GM12878 (cell line): ENCODE data around the gene ALOX12. TPM values are rescaled to one million over a fixed set of nuclear protein-coding genes. Genes with fewer than 3 reads are reported as not detected.

Experiments used
- ATAC-seq: fragments of 200-7000 bp; cut with Tn5 transposase; 3 replicates; pipeline ENCODE4 v1.9.1; 2020; ENCODE audit warnings: mild to moderate bottlenecking, moderate library complexity
- BruUV-seq: library from RNA; stranded (reverse); fragments of 400-500 nt; replicated peaks from 2 replicates; lab custom pipeline; 2021; lab: Mats Ljungman, UMichigan
- CTCF ChIA-PET: fragments of 300-600 bp; sonication (Branson Sonifier 250); formaldehyde crosslinking; extraction: SDS; loops from one replicate; lab custom pipeline; 2021; ENCODE audit warnings: inconsistent platforms; lab: Yijun Ruan, JAX
- POLR2A ChIA-PET: fragments of 350-600 bp; formaldehyde crosslinking; extraction: SDS; loops from one replicate; lab custom pipeline; 2021; ENCODE audit warnings: inconsistent platforms; lab: Charles Lee
- RAD21 ChIA-PET: fragments of 300-600 bp; sonication (Branson Sonifier 250); formaldehyde crosslinking; loops from one replicate; lab custom pipeline; 2023; ENCODE audit warnings: antibody characterized with exemption; ENCODE audit not compliant: unreplicated experiment; lab: Charles Lee
- SMC1A ChIA-PET: fragments of 300-600 bp; sonication (Branson Sonifier 250); formaldehyde crosslinking; loops from one replicate; lab custom pipeline; 2023; ENCODE audit not compliant: unreplicated experiment, uncharacterized antibody; lab: Charles Lee
- DNase-seq: peaks from one replicate; pipeline ENCODE4 v3.0.0-alpha.2; 2011; ENCODE audit warnings: low read depth, low spot score
- FAIRE-seq: peaks from 3 replicates; lab custom pipeline; 2011; peaks lifted over from hg19 to GRCh38; lab: Jason Lieb, UNC
- H2AFZ ChIP-seq: 2 replicates; pipeline ENCODE4 v1.6.0; 2011; ENCODE audit warnings: low read depth, low read length, control low read depth; ENCODE audit not compliant: control insufficient read depth
- H3K27ac ChIP-seq: 2 replicates; pipeline ENCODE4 v1.5.1; 2011; ENCODE audit warnings: control low read depth; ENCODE audit not compliant: control insufficient read depth, insufficient read depth
- H3K27me3 ChIP-seq, 2 experiments: replicated peaks in 1 of 2; 2 replicates each; pipeline versions ENCODE4 v1.6.0 to v1.6.1; 2011; ENCODE audit warnings: low read length in 1 of 2; ENCODE audit not compliant: control insufficient read depth in 2 of 2, insufficient read depth in 2 of 2
- H3K36me3 ChIP-seq, 2 experiments: 2 replicates each; pipeline ENCODE4 v1.5.1; 2011; ENCODE audit warnings: low read length in 1 of 2; ENCODE audit not compliant: control insufficient read depth in 2 of 2, insufficient read depth in 2 of 2
- H3K4me1 ChIP-seq: 2 replicates; pipeline ENCODE4 v1.6.1; 2011; ENCODE audit warnings: mild to moderate bottlenecking, low read length, moderate library complexity, mixed read lengths; ENCODE audit not compliant: control insufficient read depth, insufficient read depth
- H3K4me2 ChIP-seq: 2 replicates; pipeline ENCODE4 v1.6.0; 2011; ENCODE audit warnings: control low read depth; ENCODE audit not compliant: control insufficient read depth, insufficient read depth
- H3K4me3 ChIP-seq: fragments of 200-600 bp; sonication (generic); 2 replicates; pipeline ENCODE4 v1.5.1; 2016
- H3K79me2 ChIP-seq: 2 replicates; pipeline ENCODE4 v1.6.0; 2011; ENCODE audit warnings: low read length; ENCODE audit not compliant: control insufficient read depth, insufficient read depth
- H3K9ac ChIP-seq: 2 replicates; pipeline ENCODE4 v1.8.0; 2011; ENCODE audit warnings: low read length, control low read depth, mixed read lengths; ENCODE audit not compliant: control insufficient read depth, insufficient read depth
- H3K9me3 ChIP-seq: replicated peaks from 3 replicates; pipeline ENCODE4 v1.5.1; 2011; ENCODE audit warnings: mild to moderate bottlenecking, low read length; ENCODE audit not compliant: control insufficient read depth, insufficient read depth
- H4K20me1 ChIP-seq: 2 replicates; pipeline ENCODE4 v1.6.0; 2011; ENCODE audit not compliant: control insufficient read depth, insufficient read depth
- BACH1 ChIP-seq: fragments of 450-650 bp; IDR thresholded peaks from 2 replicates; pipeline ENCODE4 v1.6.1; 2017; ENCODE audit warnings: mild to moderate bottlenecking, borderline replicate concordance
- CBFB ChIP-seq: IDR thresholded peaks from 2 replicates; pipeline ENCODE4 v1.6.1; 2016; ENCODE audit warnings: antibody characterized with exemption, low read depth
- MEF2A ChIP-seq: IDR thresholded peaks from 2 replicates; pipeline ENCODE4 v1.6.1; 2011; ENCODE audit warnings: low read depth, mild to moderate bottlenecking, low read length, moderate library complexity; ENCODE audit not compliant: insufficient read depth
- NFIC ChIP-seq: IDR thresholded peaks from 2 replicates; pipeline ENCODE4 v1.6.1; 2012; ENCODE audit warnings: low read depth, mild to moderate bottlenecking, inconsistent platforms, low read length, moderate library complexity
- PAX8 ChIP-seq: fragments of 450-650 bp; IDR thresholded peaks from 2 replicates; pipeline ENCODE4 v1.6.1; 2017; ENCODE audit warnings: mild to moderate bottlenecking, moderate library complexity
- SREBF2 ChIP-seq: IDR thresholded peaks from 2 replicates; pipeline ENCODE4 v1.6.1; 2012; ENCODE audit warnings: mild to moderate bottlenecking, low read length
- ZNF274 ChIP-seq: IDR thresholded peaks from one replicate; pipeline ENCODE4 v1.8.0; 2011; ENCODE audit not compliant: insufficient read length, insufficient read depth
- WGBS: methylation state at CpG from one replicate; pipeline ENCODE4 v1.1.6; 2016; ENCODE audit warnings: low lambda C conversion rate; ENCODE audit not compliant: insufficient replicate concordance, insufficient coverage; ENCODE audit errors: missing lambda C conversion rate; 5-methylcytosine and 5-hydroxymethylcytosine counted together
- in situ Hi-C: fragments of 300-500 bp; cut with MboI; formaldehyde crosslinking; loops from 9 replicates; pipeline ENCODE4 v1.14.3; 2018; ENCODE audit warnings: mixed read lengths
- intact Hi-C: fragments of 100-400 bp; cut with micrococcal nuclease; formaldehyde crosslinking; loops from one replicate; pipeline ENCODE4 v1.14.2; 2022; ENCODE audit not compliant: unreplicated experiment
- polyA plus RNA-seq, 11 experiments: library from polyadenylated mRNA; depleted of rRNA in 4 of 11; unstranded in 6 of 11; stranded (reverse) in 5 of 11; fragments of >200 nt; fragmentation: Nextera tagmentation in 4 of 11; fragmentation: Illumina TruSeq in 1 of 11; extraction: Ambion mirVana in 4 of 11; extraction: Trizol in 1 of 11; gene quantifications; 1 replicate in 1 of 11; 2 replicates in 10 of 11; pipeline versions ENCODE4 v1.2.1 to v1.2.3, GENCODE V29; 2011 to 2016; ENCODE audit warnings: inconsistent platforms in 2 of 11, missing spikeins in 2 of 11, low read depth in 1 of 11
- total RNA-seq, 4 experiments: library from RNA; depleted of rRNA in 3 of 4; stranded (reverse); fragments of >200 nt in 3 of 4; fragmentation: Illumina TruSeq in 1 of 4; extraction: Trizol in 1 of 4; gene quantifications; 2 replicates each; pipeline versions ENCODE4 v1.2.1 to v1.2.3, GENCODE V29; 2013 to 2021
- TF ChIP-seq, protein P1 (sequence below): fragments of 450-650 bp; formaldehyde crosslinking; IDR thresholded peaks from 2 replicates; pipeline ENCODE4 v1.5.0; 2022; ENCODE audit warnings: mild to moderate bottlenecking, missing genetic modification characterization
- TF ChIP-seq, protein P2 (sequence below): fragments of 450-650 bp; formaldehyde crosslinking; IDR thresholded peaks from 2 replicates; pipeline ENCODE4 v1.4.0; 2022; ENCODE audit warnings: mild to moderate bottlenecking, moderate library complexity
- TF ChIP-seq, protein P3 (sequence below): fragments of 450-650 bp; IDR thresholded peaks from 2 replicates; pipeline ENCODE4 v1.6.1; 2016; ENCODE audit warnings: mild to moderate bottlenecking

The ALOX12 gene
- total and polyA plus RNA-seq, 10 of the 15 experiments (the other 5 are each of a cell fraction or from before 2014, with no cell fraction given) = 0.23 to 0.82 (median 0.58) TPM; not detected in 6

DNA sequence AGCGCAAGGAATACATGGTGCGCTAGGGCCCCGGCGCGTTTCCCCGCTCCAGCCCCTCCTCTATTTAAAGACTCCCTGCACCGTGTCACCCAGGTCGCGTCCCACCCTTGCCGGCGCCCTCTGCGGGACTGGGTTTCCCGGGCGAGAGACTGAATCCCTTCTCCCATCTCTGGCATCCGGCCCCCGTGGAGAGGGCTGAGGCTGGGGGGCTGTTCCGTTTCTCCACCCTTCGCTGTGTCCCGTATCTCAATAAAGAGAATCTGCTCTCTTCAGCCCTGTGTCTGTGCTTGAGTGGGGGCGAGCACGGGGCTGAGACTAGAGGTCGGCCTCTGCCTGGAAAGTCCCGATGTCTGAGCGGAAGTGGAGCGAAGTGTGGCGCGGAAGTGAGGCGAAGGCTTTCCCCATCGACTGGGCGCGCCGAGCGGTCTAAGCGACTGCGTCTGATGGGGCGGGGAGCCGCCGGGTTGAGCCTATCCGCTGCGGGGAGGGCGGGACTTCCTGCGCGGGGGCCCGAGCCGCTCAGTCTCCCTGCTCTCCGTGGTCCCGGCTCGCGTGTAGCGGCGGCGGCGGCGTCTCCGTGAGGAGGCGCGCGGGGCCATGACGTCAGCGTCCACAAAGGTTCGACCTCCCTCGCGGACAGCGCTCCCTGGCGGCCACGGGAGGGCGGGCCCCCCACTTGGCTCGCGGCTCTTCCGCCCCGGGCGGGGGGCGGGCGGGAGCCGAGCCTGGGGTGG is 18.6 kb downstream of the ALOX12 start (continued):
- TF ChIP-seq, protein P1, sequence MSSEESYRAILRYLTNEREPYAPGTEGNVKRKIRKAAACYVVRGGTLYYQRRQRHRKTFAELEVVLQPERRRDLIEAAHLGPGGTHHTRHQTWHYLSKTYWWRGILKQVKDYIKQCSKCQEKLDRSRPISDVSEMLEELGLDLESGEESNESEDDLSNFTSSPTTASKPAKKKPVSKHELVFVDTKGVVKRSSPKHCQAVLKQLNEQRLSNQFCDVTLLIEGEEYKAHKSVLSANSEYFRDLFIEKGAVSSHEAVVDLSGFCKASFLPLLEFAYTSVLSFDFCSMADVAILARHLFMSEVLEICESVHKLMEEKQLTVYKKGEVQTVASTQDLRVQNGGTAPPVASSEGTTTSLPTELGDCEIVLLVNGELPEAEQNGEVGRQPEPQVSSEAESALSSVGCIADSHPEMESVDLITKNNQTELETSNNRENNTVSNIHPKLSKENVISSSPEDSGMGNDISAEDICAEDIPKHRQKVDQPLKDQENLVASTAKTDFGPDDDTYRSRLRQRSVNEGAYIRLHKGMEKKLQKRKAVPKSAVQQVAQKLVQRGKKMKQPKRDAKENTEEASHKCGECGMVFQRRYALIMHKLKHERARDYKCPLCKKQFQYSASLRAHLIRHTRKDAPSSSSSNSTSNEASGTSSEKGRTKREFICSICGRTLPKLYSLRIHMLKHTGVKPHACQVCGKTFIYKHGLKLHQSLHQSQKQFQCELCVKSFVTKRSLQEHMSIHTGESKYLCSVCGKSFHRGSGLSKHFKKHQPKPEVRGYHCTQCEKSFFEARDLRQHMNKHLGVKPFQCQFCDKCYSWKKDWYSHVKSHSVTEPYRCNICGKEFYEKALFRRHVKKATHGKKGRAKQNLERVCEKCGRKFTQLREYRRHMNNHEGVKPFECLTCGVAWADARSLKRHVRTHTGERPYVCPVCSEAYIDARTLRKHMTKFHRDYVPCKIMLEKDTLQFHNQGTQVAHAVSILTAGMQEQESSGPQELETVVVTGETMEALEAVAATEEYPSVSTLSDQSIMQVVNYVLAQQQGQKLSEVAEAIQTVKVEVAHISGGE = no peak
- TF ChIP-seq NFIC (no peak), ZNF274 (no peak), CBFB (peak; percentile 76; the same call in 1 of the 2 replicates)

DNA sequence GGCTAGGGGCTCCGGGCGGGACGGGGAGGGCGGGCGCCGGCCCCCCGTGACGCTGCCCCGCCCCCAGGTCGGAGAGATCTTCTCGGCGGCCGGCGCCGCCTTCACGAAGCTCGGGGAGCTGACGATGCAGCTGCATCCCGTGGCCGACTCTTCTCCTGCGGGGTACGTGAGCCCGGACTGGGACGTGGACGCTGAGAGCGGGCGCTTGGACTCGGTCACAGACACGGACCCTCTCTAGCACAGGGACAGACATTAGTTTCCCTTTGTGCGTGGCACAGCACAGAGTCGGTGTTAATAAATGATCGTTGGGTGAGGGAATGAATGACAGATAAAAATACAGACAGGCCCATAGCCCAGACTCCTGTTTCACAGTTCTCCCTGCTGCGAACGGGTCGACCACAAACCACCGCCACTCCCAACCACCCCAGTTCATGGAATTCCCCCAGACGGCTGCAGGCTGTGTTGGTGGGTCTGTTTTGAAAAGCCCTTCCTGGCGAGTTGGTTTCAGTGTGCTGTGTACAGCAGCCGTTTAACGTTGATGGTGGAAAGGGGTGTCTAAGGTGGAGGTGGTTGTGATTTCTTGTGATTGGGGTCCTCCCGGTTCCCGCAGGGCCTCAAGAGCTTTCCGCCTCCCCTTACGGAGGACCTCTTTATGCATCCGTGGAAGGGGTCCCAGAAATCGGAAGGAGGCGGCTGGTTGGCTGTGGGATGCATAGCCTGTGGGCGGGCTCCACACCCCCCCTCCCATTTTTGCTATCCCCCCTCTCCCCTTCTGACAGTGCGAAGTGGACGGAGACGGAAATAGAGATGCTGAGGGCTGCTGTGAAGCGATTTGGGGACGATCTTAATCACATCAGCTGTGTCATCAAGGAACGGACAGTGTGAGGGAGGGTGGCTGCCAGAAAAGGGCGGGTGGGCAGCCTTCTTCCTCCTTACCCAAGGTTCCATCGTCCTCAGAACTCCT is 19.4 kb downstream of the ALOX12 start:
- peak; percentile 54 for DNase-seq
- FAIRE-seq = peak; percentile 59
- Histone ChIP-seq H3K9ac (peak overlapping the region; percentile 96), H3K9me3 (no peaks in the 10 kb centered on the region), H3K79me2 (peaks cover 58% of the 10 kb centered on the region), H3K4me3 (peak overlapping the region; percentile 65), H3K4me2 (peak overlapping the region; percentile 89), H4K20me1 (no peaks in the 10 kb centered on the region), H3K36me3 (peaks cover 0 to 4% of the 10 kb centered on the region in 2 experiments; a peak in 3 of 4 replicates), H3K27ac (peak overlapping the region; percentile 100), H2AFZ (peak overlapping the region; percentile 49), H3K4me1 (peaks cover 34% of the 10 kb centered on the region), H3K27me3 (no peaks in the 10 kb centered on the region)
- ATAC-seq = peak; percentile 36
- CTCF ChIA-PET = interaction anchor here (0.6 to 8.8 kb wide), 11 partner anchors 7 to 260 kb away, joined by 3 to 167 read pairs (median 3); partner anchors contain the start of genes RNASEK and SLC16A13
- in situ Hi-C loops = loop anchor here (5.0 kb wide), 1 partner anchor 363 kb away; the partner anchor contains the start of genes C17orf100 and MED31
- POLR2A ChIA-PET = interaction anchor here (0.6 to 3.0 kb wide), 7 partner anchors 9 to 364 kb away, joined by 3 to 18 read pairs (median 5); partner anchors contain the start of genes SLC16A11 and SLC16A13
- under 1% methylated on average over 49 of the region's 56 CpGs for WGBS
- RAD21 ChIA-PET = interaction anchor here (0.9 to 2.4 kb wide), 6 partner anchors 8 to 171 kb away, joined by 4 to 8 read pairs (median 6); partner anchors contain the start of gene SLC16A13
- intact Hi-C loops = loop anchor here (10.0 kb wide), 1 partner anchor 260 kb away; the partner anchor contains the start of gene XAF1
- no TSS peak for BruUV-seq
- SMC1A ChIA-PET = interaction anchor here (0.6 to 2.5 kb wide), 5 partner anchors 11 to 1922 kb away, joined by 3 to 10 read pairs (median 4); partner anchors contain the start of gene SLC16A13
- TF ChIP-seq, protein P2, sequence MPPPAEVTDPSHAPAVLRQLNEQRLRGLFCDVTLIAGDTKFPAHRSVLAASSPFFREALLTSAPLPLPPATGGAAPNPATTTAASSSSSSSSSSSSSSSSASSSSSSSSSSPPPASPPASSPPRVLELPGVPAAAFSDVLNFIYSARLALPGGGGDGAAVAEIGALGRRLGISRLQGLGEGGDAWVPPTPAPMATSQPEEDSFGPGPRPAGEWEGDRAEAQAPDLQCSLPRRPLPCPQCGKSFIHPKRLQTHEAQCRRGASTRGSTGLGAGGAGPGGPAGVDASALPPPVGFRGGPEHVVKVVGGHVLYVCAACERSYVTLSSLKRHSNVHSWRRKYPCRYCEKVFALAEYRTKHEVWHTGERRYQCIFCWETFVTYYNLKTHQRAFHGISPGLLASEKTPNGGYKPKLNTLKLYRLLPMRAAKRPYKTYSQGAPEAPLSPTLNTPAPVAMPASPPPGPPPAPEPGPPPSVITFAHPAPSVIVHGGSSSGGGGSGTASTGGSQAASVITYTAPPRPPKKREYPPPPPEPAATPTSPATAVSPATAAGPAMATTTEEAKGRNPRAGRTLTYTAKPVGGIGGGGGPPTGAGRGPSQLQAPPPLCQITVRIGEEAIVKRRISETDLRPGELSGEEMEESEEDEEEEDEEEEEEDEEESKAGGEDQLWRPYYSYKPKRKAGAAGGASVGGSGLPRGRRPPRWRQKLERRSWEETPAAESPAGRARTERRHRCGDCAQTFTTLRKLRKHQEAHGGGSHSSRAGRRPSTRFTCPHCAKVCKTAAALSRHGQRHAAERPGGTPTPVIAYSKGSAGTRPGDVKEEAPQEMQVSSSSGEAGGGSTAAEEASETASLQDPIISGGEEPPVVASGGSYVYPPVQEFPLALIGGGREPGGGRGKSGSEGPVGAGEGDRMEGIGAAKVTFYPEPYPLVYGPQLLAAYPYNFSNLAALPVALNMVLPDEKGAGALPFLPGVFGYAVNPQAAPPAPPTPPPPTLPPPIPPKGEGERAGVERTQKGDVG (CRISPR knock-in tag) = no peak
- TF ChIP-seq BACH1 (no peak; the same call in 1 of the 2 replicates), MEF2A (0 out of 2 replicates have a peak, but pooled peaks have one; percentile 30), PAX8 (no peak), SREBF2 (no peak)
- TF ChIP-seq, protein P3, sequence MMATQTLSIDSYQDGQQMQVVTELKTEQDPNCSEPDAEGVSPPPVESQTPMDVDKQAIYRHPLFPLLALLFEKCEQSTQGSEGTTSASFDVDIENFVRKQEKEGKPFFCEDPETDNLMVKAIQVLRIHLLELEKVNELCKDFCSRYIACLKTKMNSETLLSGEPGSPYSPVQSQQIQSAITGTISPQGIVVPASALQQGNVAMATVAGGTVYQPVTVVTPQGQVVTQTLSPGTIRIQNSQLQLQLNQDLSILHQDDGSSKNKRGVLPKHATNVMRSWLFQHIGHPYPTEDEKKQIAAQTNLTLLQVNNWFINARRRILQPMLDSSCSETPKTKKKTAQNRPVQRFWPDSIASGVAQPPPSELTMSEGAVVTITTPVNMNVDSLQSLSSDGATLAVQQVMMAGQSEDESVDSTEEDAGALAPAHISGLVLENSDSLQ = peak; percentile 75
